Lung (tissue), 12 donors: ENCODE measurements around the gene CPS1. TPM values are rescaled to one million over a fixed set of nuclear protein-coding genes. Genes with fewer than 3 reads are reported as not detected.

Source experiments
- ATAC-seq: fragments of 200-7000 bp; cut with Tn5 transposase; one replicate; pipeline ENCODE4 v1.9.1; 2020; ENCODE audit warnings: moderate number of reproducible peaks; ENCODE audit not compliant: insufficient read depth, low FRiP score
- DNase-seq, 3 donors: peaks; one replicate each; pipeline ENCODE4 v3.0.0-alpha.2; 2013 to 2017
- H3K27ac ChIP-seq, 2 donors: one replicate each; pipeline ENCODE4 v1.5.1; 2013; ENCODE audit warnings: mild to moderate bottlenecking in 2 of 2, moderate library complexity in 2 of 2, control low read depth in 1 of 2, inconsistent platforms in 1 of 2, low read depth in 1 of 2, low read length in 1 of 2
- H3K27me3 ChIP-seq, 3 donors: one replicate each; pipeline ENCODE4 v1.5.1; 2013; ENCODE audit warnings: low read length in 2 of 3; ENCODE audit not compliant: control insufficient read depth in 3 of 3, insufficient read depth in 3 of 3
- H3K36me3 ChIP-seq, 4 donors: one replicate each; pipeline ENCODE4 v1.5.1; 2013; ENCODE audit warnings: low read length in 4 of 4, mild to moderate bottlenecking in 1 of 4, moderate library complexity in 1 of 4; ENCODE audit not compliant: control insufficient read depth in 4 of 4, insufficient read depth in 4 of 4
- H3K4me1 ChIP-seq, 5 donors: one replicate each; pipeline ENCODE4 v1.5.1; 2013; ENCODE audit warnings: low read length in 5 of 5, mild to moderate bottlenecking in 2 of 5, moderate library complexity in 1 of 5; ENCODE audit not compliant: control insufficient read depth in 5 of 5, insufficient read depth in 5 of 5
- H3K4me3 ChIP-seq: one replicate; pipeline ENCODE4 v1.5.1; 2013; ENCODE audit warnings: mild to moderate bottlenecking, control low read depth, moderate library complexity
- H3K9ac ChIP-seq, 2 donors: one replicate each; pipeline ENCODE4 v1.5.1; 2013; ENCODE audit warnings: low read length in 2 of 2, control low read depth in 1 of 2; ENCODE audit not compliant: insufficient read depth in 1 of 2
- H3K9me3 ChIP-seq, 4 donors: one replicate each; pipeline ENCODE4 v1.5.1; 2013; ENCODE audit warnings: low read length in 3 of 4, mild to moderate bottlenecking in 1 of 4, moderate library complexity in 1 of 4; ENCODE audit not compliant: control insufficient read depth in 4 of 4, insufficient read depth in 3 of 4
- CTCF ChIP-seq: IDR thresholded peaks from 2 replicates; pipeline ENCODE4 v1.5.1; 2012; ENCODE audit warnings: mild to moderate bottlenecking; ENCODE audit errors: control extremely low read depth, extremely low read depth
- WGBS, 2 donors: extraction: QIAGEN DNeasy Blood & Tissue Kit; methylation state at CpG; one replicate each; pipeline ENCODE4 v1.1.7; 2013; 5-methylcytosine and 5-hydroxymethylcytosine counted together
- polyA plus RNA-seq, 2 donors: library from polyadenylated mRNA; stranded (reverse); fragments of 200-250 nt; gene quantifications; one replicate each; pipeline ENCODE4 v1.2.1, GENCODE V29; 2013
- total RNA-seq, 2 donors: library from RNA; depleted of rRNA in 1 of 2; stranded (reverse); fragments of >200 nt in 1 of 2; gene quantifications; one replicate each; pipeline ENCODE4 v1.2.1, GENCODE V29; 2014 to 2021
- donor health status: control.
- donor health status: control.
- donor health status: Bipolar disorder and iron deficiency.
- donor health status: healthy.
- donor health status: DM: yes; HTN: yes; CAD: no.

CPS1 gene
- total and polyA plus RNA-seq, 4 donors, result 0.35 to 5.0 (median 1.9) TPM

DNA sequence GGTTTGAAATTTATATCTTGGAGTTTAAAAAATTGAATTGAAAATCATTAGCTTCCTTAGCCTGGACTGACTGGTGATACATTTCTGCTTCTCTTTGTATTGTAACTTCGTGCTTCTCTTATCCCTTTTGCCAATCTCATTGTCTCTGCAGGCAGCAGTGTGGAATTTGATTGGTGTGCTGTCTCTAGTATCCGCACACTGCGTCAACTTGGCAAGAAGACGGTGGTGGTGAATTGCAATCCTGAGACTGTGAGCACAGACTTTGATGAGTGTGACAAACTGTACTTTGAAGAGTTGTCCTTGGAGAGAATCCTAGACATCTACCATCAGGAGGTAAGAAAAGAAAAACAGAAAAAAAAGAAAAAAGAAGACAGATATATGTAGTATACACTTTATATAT lies 85.9 kb downstream of the CPS1 start:
- no peak overlapping the region for H3K9ac ChIP-seq
- no peak overlapping the region for H3K27ac ChIP-seq
- H3K4me1 ChIP-seq, result no peaks in the 10 kb centered on the region
- no peak overlapping the region for H3K4me3 ChIP-seq
- 74 to 75% methylated on average over 4 of the region's 4 CpGs for WGBS, 2 donors
- peaks cover 0 to 3% (median 1%) of the 10 kb centered on the region in 4 donors for H3K9me3 ChIP-seq
- H3K27me3 ChIP-seq, result no peaks in the 10 kb centered on the region
- no peaks in the 10 kb centered on the region for H3K36me3 ChIP-seq
- DNase-seq (no peak), ATAC-seq (no peak)
- no peak for TF ChIP-seq CTCF

GRCh38 chr2:210647151-210647550 lies 90.8 kb downstream of the CPS1 start:
- no peak overlapping the region for H3K27ac ChIP-seq
- H3K9me3 ChIP-seq, result no peaks in the 10 kb centered on the region
- H3K36me3 ChIP-seq, result no peaks in the 10 kb centered on the region
- H3K4me3 ChIP-seq, result no peak overlapping the region
- DNase-seq (no peak), ATAC-seq (no peak)
- no peak overlapping the region for H3K9ac ChIP-seq
- H3K4me1 ChIP-seq, result no peaks in the 10 kb centered on the region
- no peak for TF ChIP-seq CTCF
- H3K27me3 ChIP-seq, result no peaks in the 10 kb centered on the region

DNA sequence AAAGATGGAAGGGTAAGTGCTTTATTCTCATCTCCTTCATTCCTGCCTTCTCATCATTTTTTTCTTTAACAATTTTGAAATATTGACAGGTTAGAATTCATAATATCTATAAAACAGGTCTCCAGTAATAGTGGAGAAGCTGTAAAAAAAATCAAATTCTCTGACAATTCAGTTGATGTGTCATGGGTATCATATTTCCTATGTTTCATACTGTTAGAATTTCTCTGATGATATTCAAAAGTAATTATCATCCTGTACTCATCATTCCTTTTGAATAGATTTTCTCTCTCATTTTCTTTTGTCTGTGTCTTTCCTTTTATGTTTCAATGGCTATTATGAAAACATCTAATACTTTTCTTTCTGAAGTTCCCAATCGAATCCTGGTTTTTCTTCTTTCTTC lies 97.7 kb downstream of the CPS1 start:
- Histone ChIP-seq H3K27me3 (no peaks in the 10 kb centered on the region), H3K4me3 (no peak overlapping the region), H3K36me3 (no peaks in the 10 kb centered on the region), H3K9ac (no peak overlapping the region), H3K27ac (no peak overlapping the region), H3K9me3 (no peaks in the 10 kb centered on the region), H3K4me1 (no peaks in the 10 kb centered on the region)
- no peak for TF ChIP-seq CTCF
- DNase-seq, result no peak
- WGBS, 2 donors, result 80 to 89% methylated on average over 1 of the region's 1 CpG
- no peak for ATAC-seq

DNA sequence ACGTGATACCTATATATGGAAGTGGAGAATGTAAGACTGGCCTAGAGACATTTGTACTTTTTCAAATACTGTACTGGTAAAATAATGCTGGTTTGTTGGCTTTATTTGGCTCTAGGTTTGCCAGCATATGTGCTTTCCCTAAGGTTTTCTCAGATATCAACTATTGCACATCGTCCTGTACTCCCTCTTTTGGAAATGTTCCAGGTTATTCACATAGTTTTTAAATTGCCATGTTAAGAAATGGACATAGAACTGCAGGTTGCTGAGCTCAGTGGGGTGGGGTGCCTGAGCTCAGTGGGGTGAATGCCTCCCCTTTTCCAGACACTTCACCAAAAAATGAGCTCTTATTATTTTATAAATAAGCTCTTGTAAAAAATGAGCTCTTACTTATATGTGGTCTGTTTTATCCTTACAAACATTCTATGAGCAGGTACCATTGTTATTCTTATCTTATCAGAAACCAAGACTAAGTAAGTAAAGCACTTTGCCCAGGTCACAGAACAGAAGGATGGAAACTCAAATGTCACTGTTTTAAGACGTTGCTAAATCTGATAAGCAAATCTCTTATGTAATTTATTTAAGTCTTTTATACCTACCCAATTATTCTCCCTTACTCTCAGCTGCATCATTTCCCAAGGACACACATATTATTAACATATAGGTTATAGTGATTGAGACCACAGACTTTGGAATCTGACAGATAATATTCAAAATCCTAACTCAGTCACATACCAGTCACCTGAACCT lies 99.0 kb downstream of the CPS1 start:
- WGBS, 2 donors, result 38 to 48% methylated on average over 3 of the region's 3 CpGs
- H3K36me3 ChIP-seq, result no peaks in the 10 kb centered on the region
- no peak overlapping the region for H3K4me3 ChIP-seq
- TF ChIP-seq CTCF, result no peak
- H3K27ac ChIP-seq, result no peak overlapping the region
- DNase-seq (no peak), ATAC-seq (no peak)
- no peak overlapping the region for H3K9ac ChIP-seq
- no peaks in the 10 kb centered on the region for H3K4me1 ChIP-seq
- H3K27me3 ChIP-seq, result no peaks in the 10 kb centered on the region
- no peaks in the 10 kb centered on the region for H3K9me3 ChIP-seq
